Immature natural killer cell (primary cell): ENCODE results near the gene IL22. TPM values are rescaled to one million over a fixed set of nuclear protein-coding genes. Genes with fewer than 3 reads are reported as not detected.

Source experiments
- DNase-seq, 3 donors: peaks; one replicate each; pipeline ENCODE4 v3.0.0; 2022; ENCODE audit warnings: mixed read lengths in 1 of 3
- H3K27ac Mint-ChIP-seq, 6 donors: one replicate each; pipeline ENCODE4 v1.8.0; 2020; ENCODE audit warnings: mixed read lengths in 6 of 6, mild to moderate bottlenecking in 5 of 6, inconsistent platforms in 4 of 6, moderate library complexity in 3 of 6
- H3K27me3 Mint-ChIP-seq, 3 donors: one replicate each; pipeline ENCODE4 v1.8.0; 2020 to 2021; ENCODE audit warnings: low read depth in 3 of 3, mild to moderate bottlenecking in 3 of 3, mixed read lengths in 3 of 3, moderate library complexity in 3 of 3, inconsistent platforms in 1 of 3
- H3K36me3 Mint-ChIP-seq, 3 donors: one replicate each; pipeline ENCODE4 v1.8.0; 2020; ENCODE audit warnings: mixed read lengths in 3 of 3, inconsistent platforms in 2 of 3, mild to moderate bottlenecking in 2 of 3
- H3K4me1 Mint-ChIP-seq, 2 donors: one replicate each; pipeline ENCODE4 v1.8.0; 2020; ENCODE audit warnings: inconsistent platforms in 2 of 2, mild to moderate bottlenecking in 2 of 2, mixed read lengths in 2 of 2, moderate library complexity in 1 of 2
- H3K4me3 Mint-ChIP-seq, 5 donors: one replicate each; pipeline ENCODE4 v1.8.0; 2020; ENCODE audit warnings: mild to moderate bottlenecking in 5 of 5, mixed read lengths in 5 of 5, inconsistent platforms in 3 of 5, moderate library complexity in 3 of 5
- H3K9me3 Mint-ChIP-seq, 6 donors: one replicate each; pipeline ENCODE4 v1.8.0; 2020; ENCODE audit warnings: mild to moderate bottlenecking in 6 of 6, mixed read lengths in 6 of 6, inconsistent platforms in 4 of 6, moderate library complexity in 3 of 6
- polyA plus RNA-seq, 3 donors: library from polyadenylated mRNA; unstranded; fragments of 300-500 nt; fragmentation: Illumina TruSeq; gene quantifications; one replicate each; pipeline ENCODE4 v1.2.3, GENCODE V29; 2021

Gene IL22
- polyA plus RNA-seq, 3 donors from 2014 or later: not detected

GRCh38 chr12:68250454-68250853, 3.0 kb downstream of the IL22 start:
- Mint-ChIP-seq H3K36me3 (no peaks in the 10 kb centered on the region), H3K27me3 (peaks cover 1 to 7% (median 6%) of the 10 kb centered on the region in 3 donors), H3K4me3 (no peak overlapping the region), H3K9me3 (no peaks in the 10 kb centered on the region), H3K4me1 (no peaks in the 10 kb centered on the region), H3K27ac (no peak overlapping the region)
- DNase-seq: no peak

- Mint-ChIP-seq H3K4me1 (no peaks in the 10 kb centered on the region), H3K4me3 (no peak overlapping the region), H3K36me3 (peaks cover 0 to 2% (median 0%) of the 10 kb centered on the region in 3 donors), H3K27ac (no peak overlapping the region), H3K9me3 (no peaks in the 10 kb centered on the region), H3K27me3 (peaks cover 0 to 3% (median 1%) of the 10 kb centered on the region in 3 donors)
- no peak for DNase-seq
Observed at GRCh38 chr12:68247785-68248184, 5.6 kb downstream of the IL22 start.

- Mint-ChIP-seq H3K36me3 (peaks cover 0 to 4% (median 0%) of the 10 kb centered on the region in 3 donors), H3K27ac (no peak overlapping the region), H3K4me3 (no peak overlapping the region), H3K4me1 (peaks cover 2 to 3% of the 10 kb centered on the region in 2 donors), H3K9me3 (no peaks in the 10 kb centered on the region), H3K27me3 (peaks cover 0 to 2% (median 1%) of the 10 kb centered on the region in 3 donors)
- no peak for DNase-seq
Observed at GRCh38 chr12:68246350-68246749, 7.1 kb downstream of the IL22 start.

GRCh38 chr12:68245180-68246021, 8.0 kb downstream of the IL22 start:
- peaks cover 0 to 2% (median 1%) of the 10 kb centered on the region in 3 donors for H3K27me3 Mint-ChIP-seq
- H3K4me1 Mint-ChIP-seq: peaks cover 11 to 13% of the 10 kb centered on the region in 2 donors
- DNase-seq: no peak
- no peak overlapping the region for H3K27ac Mint-ChIP-seq
- peaks cover 0 to 4% (median 0%) of the 10 kb centered on the region in 3 donors for H3K36me3 Mint-ChIP-seq
- H3K4me3 Mint-ChIP-seq: no peak overlapping the region
- no peaks in the 10 kb centered on the region for H3K9me3 Mint-ChIP-seq

- Mint-ChIP-seq H3K4me3 (no peak overlapping the region), H3K27ac (no peak overlapping the region), H3K4me1 (peaks cover 18% of the 10 kb centered on the region in 2 donors), H3K27me3 (peaks cover 0 to 3% (median 2%) of the 10 kb centered on the region in 3 donors), H3K36me3 (peaks cover 0 to 4% (median 0%) of the 10 kb centered on the region in 3 donors), H3K9me3 (no peaks in the 10 kb centered on the region)
- DNase-seq: no peak
Observed at GRCh38 chr12:68242777-68243176, 10.6 kb downstream of the IL22 start.

- DNase-seq: peak; percentile 56 to 66 (median 66)
- H3K27me3 Mint-ChIP-seq: peaks cover 0 to 1% (median 0%) of the 10 kb centered on the region in 3 donors
- peaks cover 32 to 33% of the 10 kb centered on the region in 2 donors for H3K4me1 Mint-ChIP-seq
- peak overlapping the region; percentile 10 to 77 (median 71) for H3K4me3 Mint-ChIP-seq
- H3K36me3 Mint-ChIP-seq: peaks cover 0 to 7% (median 0%) of the 10 kb centered on the region in 3 donors
- H3K27ac Mint-ChIP-seq: peak overlapping the region; percentile 77 to 96 (median 94)
- H3K9me3 Mint-ChIP-seq: no peaks in the 10 kb centered on the region
Observed at GRCh38 chr12:68240975-68241374, 12.4 kb downstream of the IL22 start.

- Mint-ChIP-seq H3K27me3 (peaks cover 0 to 5% (median 0%) of the 10 kb centered on the region in 3 donors), H3K9me3 (no peaks in the 10 kb centered on the region), H3K4me3 (no peak overlapping the region), H3K27ac (peak overlapping the region; percentile 77 to 96 (median 94)), H3K36me3 (peaks cover 0 to 7% (median 0%) of the 10 kb centered on the region in 3 donors), H3K4me1 (peaks cover 37 to 39% of the 10 kb centered on the region in 2 donors)
- DNase-seq: no peak
Observed at GRCh38 chr12:68240079-68240478, 13.3 kb downstream of the IL22 start.

GRCh38 chr12:68239309-68239982, 14.0 kb downstream of the IL22 start:
- Mint-ChIP-seq H3K27ac (peak overlapping the region in 4 of 6 donors; percentile 5 to 96 (median 82)), H3K4me3 (no peak overlapping the region), H3K9me3 (no peaks in the 10 kb centered on the region), H3K4me1 (peaks cover 37 to 39% of the 10 kb centered on the region in 2 donors), H3K27me3 (peaks cover 0 to 5% (median 2%) of the 10 kb centered on the region in 3 donors), H3K36me3 (peaks cover 0 to 7% (median 0%) of the 10 kb centered on the region in 3 donors)
- DNase-seq: no peak

GRCh38 chr12:68237619-68238018, 15.8 kb downstream of the IL22 start:
- H3K9me3 Mint-ChIP-seq: no peaks in the 10 kb centered on the region
- H3K36me3 Mint-ChIP-seq: peaks cover 0 to 3% (median 0%) of the 10 kb centered on the region in 3 donors
- peaks cover 0 to 5% (median 2%) of the 10 kb centered on the region in 3 donors for H3K27me3 Mint-ChIP-seq
- peak overlapping the region in 4 of 6 donors; percentile 89 to 98 (median 94) for H3K27ac Mint-ChIP-seq
- no peak for DNase-seq
- H3K4me3 Mint-ChIP-seq: peak overlapping the region in 2 of 5 donors; percentile 82 to 98
- H3K4me1 Mint-ChIP-seq: peaks cover 37 to 39% of the 10 kb centered on the region in 2 donors

GRCh38 chr12:68237078-68237477, 16.3 kb downstream of the IL22 start:
- Mint-ChIP-seq H3K36me3 (peaks cover 0 to 3% (median 0%) of the 10 kb centered on the region in 3 donors), H3K4me1 (peaks cover 37 to 39% of the 10 kb centered on the region in 2 donors), H3K4me3 (peak overlapping the region; percentile 82 to 98 (median 94)), H3K27me3 (peaks cover 0 to 5% (median 2%) of the 10 kb centered on the region in 3 donors), H3K27ac (peak overlapping the region; percentile 88 to 98 (median 92)), H3K9me3 (no peaks in the 10 kb centered on the region)
- no peak for DNase-seq

GRCh38 chr12:68236421-68237059, 16.9 kb downstream of the IL22 start:
- H3K36me3 Mint-ChIP-seq: peaks cover 0 to 3% (median 0%) of the 10 kb centered on the region in 3 donors
- DNase-seq: peak; percentile 53 to 64 (median 62)
- H3K4me1 Mint-ChIP-seq: peaks cover 37 to 38% of the 10 kb centered on the region in 2 donors
- H3K27me3 Mint-ChIP-seq: peaks cover 0 to 5% (median 2%) of the 10 kb centered on the region in 3 donors
- peak overlapping the region; percentile 88 to 98 (median 92) for H3K27ac Mint-ChIP-seq
- H3K4me3 Mint-ChIP-seq: peak overlapping the region; percentile 82 to 98 (median 94)
- H3K9me3 Mint-ChIP-seq: no peaks in the 10 kb centered on the region

- DNase-seq: no peak
- H3K4me1 Mint-ChIP-seq: peaks cover 27 to 28% of the 10 kb centered on the region in 2 donors
- H3K4me3 Mint-ChIP-seq: peak overlapping the region in 4 of 5 donors; percentile 48 to 98 (median 88)
- peaks cover 0 to 5% (median 2%) of the 10 kb centered on the region in 3 donors for H3K27me3 Mint-ChIP-seq
- H3K9me3 Mint-ChIP-seq: no peaks in the 10 kb centered on the region
- peaks cover 0 to 3% (median 0%) of the 10 kb centered on the region in 3 donors for H3K36me3 Mint-ChIP-seq
- H3K27ac Mint-ChIP-seq: peak overlapping the region in 3 of 6 donors; percentile 0 to 89 (median 59)
Observed at GRCh38 chr12:68235576-68235975, 17.8 kb downstream of the IL22 start.

- peaks cover 19 to 21% of the 10 kb centered on the region in 2 donors for H3K4me1 Mint-ChIP-seq
- H3K27me3 Mint-ChIP-seq: peaks cover 0 to 3% (median 2%) of the 10 kb centered on the region in 3 donors
- H3K27ac Mint-ChIP-seq: peak overlapping the region in 1 of 6 donors; percentile 20
- no peak overlapping the region for H3K4me3 Mint-ChIP-seq
- H3K36me3 Mint-ChIP-seq: peaks cover 0 to 3% (median 0%) of the 10 kb centered on the region in 3 donors
- no peaks in the 10 kb centered on the region for H3K9me3 Mint-ChIP-seq
- no peak for DNase-seq
Observed at GRCh38 chr12:68234140-68234539, 19.3 kb downstream of the IL22 start.
